Measurements from ENCODE around the gene PPP1R2. TPM values are rescaled to one million over a fixed set of nuclear protein-coding genes. Genes with fewer than 3 reads are reported as not detected.

PPP1R2 gene
- polyA plus RNA-seq, 1 donor from 2014 or later: 113 TPM

GRCh38 chr3:195565716-195566115, 22.6 kb upstream of the PPP1R2 start:
- no peaks in the 10 kb centered on the region for H3K9me3 ChIP-seq (ENCODE audit: low read length)
- no peak overlapping the region for H2AFZ ChIP-seq (ENCODE audit: low read depth, low read length)

GRCh38 chr3:195563317-195563716, 20.2 kb upstream of the PPP1R2 start:
- Histone ChIP-seq H3K27me3 (ENCODE audit: insufficient read depth, low read depth, low read length) (no peaks in the 10 kb centered on the region), H3K36me3 (ENCODE audit: insufficient read depth, low read length) (no peaks in the 10 kb centered on the region)
- no peak for TF ChIP-seq RAD21 (conservative IDR thresholded peaks at IDR 0.05)
- no peak for TF ChIP-seq SMC3 (conservative IDR thresholded peaks at IDR 0.05; ENCODE audit: poor library complexity)
- no peak for TF ChIP-seq MXI1 (conservative IDR thresholded peaks at IDR 0.05; ENCODE audit: poor library complexity, severe bottlenecking)
- no peak for TF ChIP-seq EP300 (conservative IDR thresholded peaks at IDR 0.05; ENCODE audit: poor library complexity, severe bottlenecking)
- TF ChIP-seq POLR2AphosphoS5 (IDR thresholded peaks at IDR 0.05): no peak
- TF ChIP-seq TAF1 (IDR thresholded peaks at IDR 0.05; ENCODE audit: low read depth): no peak
- TF ChIP-seq EZH2 (IDR thresholded peaks at IDR 0.05; ENCODE audit: borderline replicate concordance, insufficient read depth, low read length, poor library complexity, severe bottlenecking): no peak
- TF ChIP-seq CTCF (IDR thresholded peaks at IDR 0.05; ENCODE audit: poor library complexity, severe bottlenecking): no peak

More at GRCh38 chr3:195565716-195566115, 22.6 kb upstream of the PPP1R2 start:
- Histone ChIP-seq H3K79me2 (replicated peaks; ENCODE audit: insufficient read depth, low read length) (no peaks in the 10 kb centered on the region), H3K9ac (ENCODE audit: low read length) (no peak overlapping the region), H3K36me3 (ENCODE audit: insufficient read depth, low read length) (no peaks in the 10 kb centered on the region), H3K27ac (ENCODE audit: low read length) (no peak overlapping the region), H3K27me3 (ENCODE audit: insufficient read depth, low read depth, low read length) (no peaks in the 10 kb centered on the region), H3K4me3 (ENCODE audit: low read length) (no peak overlapping the region), H3F3A (ENCODE audit: insufficient read depth, low read length, poor library complexity, severe bottlenecking) (no peaks in the 10 kb centered on the region), H3K9me2 (ENCODE audit: insufficient read depth, low read length) (no peaks in the 10 kb centered on the region), H4K20me1 (ENCODE audit: insufficient read depth) (no peaks in the 10 kb centered on the region), H3K4me2 (ENCODE audit: low read length) (no peak overlapping the region)
- TF ChIP-seq CTCF (IDR thresholded peaks at IDR 0.05; ENCODE audit: poor library complexity, severe bottlenecking) (no peak), EZH2 (IDR thresholded peaks at IDR 0.05; ENCODE audit: borderline replicate concordance, insufficient read depth, low read length, poor library complexity, severe bottlenecking) (no peak), EP300 (conservative IDR thresholded peaks at IDR 0.05; ENCODE audit: poor library complexity, severe bottlenecking) (no peak), POLR2AphosphoS5 (IDR thresholded peaks at IDR 0.05) (no peak), SMC3 (conservative IDR thresholded peaks at IDR 0.05; ENCODE audit: poor library complexity) (no peak), TAF1 (IDR thresholded peaks at IDR 0.05; ENCODE audit: low read depth) (no peak), MXI1 (conservative IDR thresholded peaks at IDR 0.05; ENCODE audit: poor library complexity, severe bottlenecking) (no peak), REST (IDR thresholded peaks at IDR 0.05; ENCODE audit: borderline replicate concordance) (no peak), RAD21 (conservative IDR thresholded peaks at IDR 0.05) (no peak)

More at GRCh38 chr3:195563317-195563716, 20.2 kb upstream of the PPP1R2 start:
- Histone ChIP-seq H3K9me3 (ENCODE audit: low read length) (no peaks in the 10 kb centered on the region), H3K79me2 (replicated peaks; ENCODE audit: insufficient read depth, low read length) (no peaks in the 10 kb centered on the region), H3K27ac (ENCODE audit: low read length) (no peak overlapping the region), H3K9ac (ENCODE audit: low read length) (no peak overlapping the region), H3K9me2 (ENCODE audit: insufficient read depth, low read length) (no peaks in the 10 kb centered on the region), H3K4me2 (ENCODE audit: low read length) (no peak overlapping the region), H2AFZ (ENCODE audit: low read depth, low read length) (no peak overlapping the region), H3F3A (ENCODE audit: insufficient read depth, low read length, poor library complexity, severe bottlenecking) (no peaks in the 10 kb centered on the region), H4K20me1 (ENCODE audit: insufficient read depth) (no peaks in the 10 kb centered on the region), H3K4me3 (ENCODE audit: low read length) (no peak overlapping the region)
